Activated naive CD8-positive, alpha-beta T cell treated with anti-CD3 and anti-CD28 coated beads, Interleukin-2, amount 50 U/mL, for 16 hours (primary cell): Measurements from ENCODE around the gene DPH7.
"Not testable (repeated sequence)": the region's sequence is repeated elsewhere in the genome, so short reads cannot be mapped to it uniquely, and the experiment has no call there.

Experiments used
- DNase-seq: peaks from one replicate; pipeline ENCODE4 v3.0.0-alpha.2; 2020; ENCODE audit warnings: low read depth, low spot score

Gene DPH7

DNA sequence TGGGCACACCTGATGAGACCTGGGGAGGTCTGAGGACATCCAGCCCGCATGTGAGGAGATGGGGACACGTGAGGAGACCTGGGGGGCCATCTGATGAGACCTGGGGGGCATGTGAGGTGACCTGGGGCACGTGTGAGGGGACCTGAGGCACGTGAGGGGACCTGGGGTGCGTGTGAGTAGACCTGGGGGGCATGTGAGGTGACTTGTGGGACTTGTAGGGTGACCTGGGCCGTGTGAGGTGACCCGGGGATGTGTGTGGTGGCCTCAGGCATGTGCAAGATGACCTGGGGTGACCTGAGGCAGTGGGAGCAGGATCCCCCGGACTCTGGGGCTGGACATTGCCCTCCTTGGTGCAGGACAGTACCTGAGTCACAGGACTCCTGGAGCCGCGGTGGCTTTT is 59.2 kb downstream of the DPH7 start:
- no peak for DNase-seq

GRCh38 chr9:137518661-137519459 is 59.9 kb downstream of the DPH7 start:
- not testable (repeated sequence) for DNase-seq

- no peak for DNase-seq
Observed at GRCh38 chr9:137516144-137516917, 62.4 kb downstream of the DPH7 start.

- no peak for DNase-seq
Observed at GRCh38 chr9:137515338-137515724, 63.4 kb downstream of the DPH7 start.

- no peak for DNase-seq
Observed at GRCh38 chr9:137514691-137515337, 63.9 kb downstream of the DPH7 start.

DNA sequence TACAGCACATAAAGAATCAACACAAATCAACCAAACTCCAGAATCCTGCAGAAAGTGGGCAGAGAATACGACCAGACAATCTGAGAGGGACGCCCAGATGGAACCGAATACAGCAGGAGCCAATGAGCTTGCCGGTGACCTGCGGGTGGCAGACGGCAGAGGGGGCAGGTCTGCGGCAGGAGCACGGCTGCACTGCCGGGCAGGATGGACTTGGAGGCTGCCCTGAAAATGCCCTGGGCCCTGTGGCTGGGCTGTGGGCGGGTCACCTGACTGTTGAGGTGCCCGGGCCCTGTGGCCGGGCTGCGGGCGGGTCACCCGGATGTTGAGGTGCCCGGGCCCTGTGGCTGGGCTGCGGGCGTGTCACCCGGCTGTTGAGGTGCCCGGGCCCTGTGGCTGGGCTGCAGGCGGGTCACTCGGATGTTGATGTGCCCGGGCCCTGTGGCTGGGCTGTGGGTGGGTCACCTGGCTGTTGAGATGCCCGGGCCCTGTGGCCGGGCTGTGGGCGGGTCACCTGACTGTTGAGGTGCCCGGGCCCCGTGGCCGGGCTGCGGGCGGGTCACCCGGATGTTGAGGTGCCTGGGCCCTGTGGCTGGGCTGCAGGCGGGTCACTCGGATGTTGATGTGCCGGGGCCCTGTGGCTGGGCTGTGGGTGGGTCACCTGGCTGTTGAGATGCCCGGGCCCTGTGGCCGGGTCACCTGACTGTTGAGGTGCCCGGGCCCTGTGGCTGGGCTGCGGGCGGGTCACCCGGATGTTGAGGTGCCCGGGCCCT is 64.7 kb downstream of the DPH7 start:
- DNase-seq = not testable (repeated sequence)

- not testable (repeated sequence) for DNase-seq
Observed at GRCh38 chr9:137513136-137513535, 65.6 kb downstream of the DPH7 start.

GRCh38 chr9:137511758-137512463 is 66.8 kb downstream of the DPH7 start:
- no peak for DNase-seq

DNA sequence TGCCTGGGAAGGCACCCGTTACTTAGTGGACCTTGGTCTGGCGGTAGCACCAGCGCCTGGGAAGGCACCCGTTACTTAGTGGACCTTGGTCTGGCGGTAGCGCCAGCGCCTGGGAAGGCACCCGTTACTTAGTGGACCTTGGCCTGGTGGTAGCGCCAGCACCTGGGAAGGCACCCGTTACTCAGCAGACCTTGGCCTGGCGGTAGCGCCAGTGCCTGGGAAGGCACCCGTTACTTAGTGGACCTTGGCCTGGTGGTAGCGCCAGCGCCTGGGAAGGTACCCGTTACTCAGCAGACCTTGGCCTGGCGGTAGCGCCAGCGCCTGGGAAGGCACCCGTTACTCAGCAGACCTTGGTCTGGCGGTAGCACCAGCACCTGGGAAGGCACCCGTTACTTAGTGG is 67.6 kb downstream of the DPH7 start:
- DNase-seq = not testable (repeated sequence)

GRCh38 chr9:137509198-137509597 is 69.5 kb downstream of the DPH7 start:
- no peak for DNase-seq

DNA sequence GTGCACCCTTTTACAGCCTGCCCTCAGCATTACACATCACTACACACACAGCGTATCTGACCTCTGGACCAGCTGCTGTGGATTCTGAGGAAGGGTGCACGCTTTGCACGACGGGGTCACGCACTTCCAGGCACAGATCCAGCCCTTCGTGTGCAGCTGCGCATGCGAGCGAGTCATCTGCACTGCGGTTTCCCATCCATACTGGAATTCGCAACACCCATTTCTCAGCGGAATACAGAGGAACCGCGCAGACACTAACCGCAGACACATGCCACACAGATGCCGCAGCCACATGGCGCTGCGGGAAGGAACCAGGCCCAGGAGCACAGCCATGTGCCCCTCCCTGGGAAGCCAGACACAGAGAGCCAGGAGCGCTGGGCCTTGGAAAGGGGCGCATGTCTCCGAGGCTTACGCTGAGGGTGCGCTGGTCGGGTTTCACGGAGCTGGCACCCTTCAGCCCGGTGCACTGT is 72.0 kb downstream of the DPH7 start:
- DNase-seq = no peak

GRCh38 chr9:137506274-137506673 is 72.5 kb downstream of the DPH7 start:
- DNase-seq = no peak

- DNase-seq = no peak
Observed at GRCh38 chr9:137505421-137506140, 73.1 kb downstream of the DPH7 start.
